HG03521 (cell line): ENCODE measurements around the gene RAB20.
"Not testable (repeated sequence)": the region's sequence is repeated elsewhere in the genome, so short reads cannot be mapped to it uniquely, and the experiment has no call there.

Experiments
- ATAC-seq: cut with Tn5 transposase; IDR thresholded peaks from one replicate; pipeline ENCODE4 v1.9.1; 2021; ENCODE audit warnings: mild to moderate bottlenecking, moderate library complexity; ENCODE audit not compliant: unreplicated experiment

Gene RAB20

DNA sequence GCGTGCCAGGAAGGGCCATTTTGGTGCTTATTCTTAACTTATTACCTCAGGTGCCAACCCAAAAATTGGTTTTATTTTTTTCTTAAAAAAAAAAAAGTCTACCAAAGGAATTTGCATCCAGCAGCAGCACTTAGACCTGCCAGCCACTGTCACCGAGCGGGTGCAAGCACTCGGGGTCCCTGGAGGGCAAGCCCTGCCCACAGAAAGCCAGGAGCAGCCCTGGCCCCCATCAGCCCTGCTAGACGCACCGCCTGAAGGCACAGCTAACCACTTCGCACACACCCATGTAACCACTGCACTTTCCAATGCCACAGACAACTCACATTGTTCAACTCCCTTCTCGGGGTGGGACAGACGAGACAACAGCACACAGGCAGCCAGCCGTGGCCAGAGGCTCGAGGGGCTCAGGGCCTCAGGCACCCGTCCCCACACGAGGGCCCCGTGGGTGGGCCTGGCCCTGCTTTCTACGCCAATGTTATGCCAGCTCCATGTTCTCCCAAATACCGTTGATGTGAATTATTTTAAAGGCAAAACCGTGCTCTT is 49.3 kb downstream of the RAB20 start:
- no peak for ATAC-seq

DNA sequence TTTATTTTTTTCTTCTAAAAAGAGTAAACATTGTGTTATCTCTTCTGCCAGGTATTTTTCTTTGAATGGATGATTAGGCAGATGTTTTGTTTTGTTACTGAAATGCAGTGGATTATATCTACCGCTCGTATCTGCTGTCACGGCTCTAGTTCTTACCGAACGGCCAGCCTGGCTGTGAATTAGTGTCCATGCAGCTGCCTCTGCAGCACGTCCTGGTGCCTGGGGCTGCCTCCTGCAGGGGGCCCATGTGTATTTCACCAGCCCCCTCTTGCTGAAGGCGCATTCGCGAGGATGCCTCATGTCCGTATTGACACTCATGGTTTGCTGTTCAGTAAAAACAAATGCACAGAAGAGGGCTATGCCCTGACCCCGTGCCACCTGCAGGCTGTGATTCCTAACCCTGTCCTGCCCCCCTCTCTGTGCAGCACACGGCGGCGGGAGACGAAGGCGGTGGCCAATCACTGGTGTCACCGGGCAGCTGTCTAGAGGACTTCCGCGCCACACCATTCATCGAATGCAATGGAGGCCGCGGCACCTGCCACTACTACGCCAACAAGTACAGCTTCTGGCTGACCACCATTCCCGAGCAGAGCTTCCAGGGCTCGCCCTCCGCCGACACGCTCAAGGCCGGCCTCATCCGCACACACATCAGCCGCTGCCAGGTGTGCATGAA is 49.9 kb downstream of the RAB20 start:
- no peak for ATAC-seq

DNA sequence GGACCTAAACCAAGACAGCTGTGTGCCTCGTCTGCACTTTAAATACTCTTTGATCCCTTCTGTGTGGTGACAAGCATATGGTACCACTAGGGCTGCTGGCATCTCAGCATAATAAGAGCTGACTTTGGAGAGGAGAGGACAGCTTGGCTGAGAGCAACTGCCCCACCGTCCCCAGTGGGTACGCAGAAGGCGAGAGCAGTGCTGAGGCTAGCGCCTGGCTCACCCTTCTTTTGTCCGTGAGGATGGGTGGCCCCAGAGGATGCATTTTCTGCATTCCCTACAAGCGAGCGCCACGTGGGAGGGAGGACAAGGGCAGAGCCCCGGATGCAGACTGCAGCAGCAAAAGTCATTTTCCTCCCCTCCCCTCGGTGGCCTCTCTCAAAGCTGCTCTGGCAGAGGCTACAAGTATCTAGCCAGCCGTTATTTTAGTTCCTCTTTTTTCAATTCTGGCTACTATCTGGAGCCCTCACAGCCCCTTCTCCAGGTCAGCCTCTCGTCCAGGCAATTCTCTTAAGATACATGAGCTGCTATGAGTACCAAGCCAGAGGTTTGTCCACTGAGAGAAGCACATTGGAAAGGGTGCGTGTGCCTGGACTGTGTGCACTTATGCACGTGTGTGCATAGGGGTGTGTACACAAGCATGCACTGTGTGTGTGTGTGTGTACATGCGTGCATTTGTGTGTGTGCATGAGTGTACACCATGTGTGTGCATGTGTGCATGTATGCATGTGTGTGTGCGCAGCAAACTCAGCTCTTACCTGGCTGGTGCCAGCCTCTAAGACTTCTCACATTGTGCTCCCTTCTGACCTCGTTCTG is 51.3 kb downstream of the RAB20 start:
- ATAC-seq = no peak

DNA sequence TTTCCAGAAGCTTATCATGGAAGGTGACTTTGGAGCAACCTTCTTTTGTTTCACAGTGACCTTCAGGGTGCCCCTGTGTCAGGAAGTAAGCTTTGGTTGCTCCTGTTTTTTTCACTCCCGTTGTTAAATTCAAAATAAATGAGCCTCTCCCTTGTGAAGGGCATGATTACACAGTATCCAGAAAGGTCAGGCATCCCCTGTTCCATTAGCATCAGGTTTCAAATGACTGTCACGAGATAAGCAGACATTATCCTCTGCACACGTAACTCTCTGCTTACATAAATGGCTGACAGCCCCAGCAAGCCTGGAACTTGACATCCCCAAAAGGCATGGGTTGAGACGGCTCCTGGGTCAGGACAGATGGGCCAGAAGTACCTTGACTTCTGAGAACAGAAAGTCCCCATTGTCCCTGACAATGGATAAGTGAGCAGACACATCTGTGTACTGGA is 52.0 kb downstream of the RAB20 start:
- ATAC-seq = no peak

DNA sequence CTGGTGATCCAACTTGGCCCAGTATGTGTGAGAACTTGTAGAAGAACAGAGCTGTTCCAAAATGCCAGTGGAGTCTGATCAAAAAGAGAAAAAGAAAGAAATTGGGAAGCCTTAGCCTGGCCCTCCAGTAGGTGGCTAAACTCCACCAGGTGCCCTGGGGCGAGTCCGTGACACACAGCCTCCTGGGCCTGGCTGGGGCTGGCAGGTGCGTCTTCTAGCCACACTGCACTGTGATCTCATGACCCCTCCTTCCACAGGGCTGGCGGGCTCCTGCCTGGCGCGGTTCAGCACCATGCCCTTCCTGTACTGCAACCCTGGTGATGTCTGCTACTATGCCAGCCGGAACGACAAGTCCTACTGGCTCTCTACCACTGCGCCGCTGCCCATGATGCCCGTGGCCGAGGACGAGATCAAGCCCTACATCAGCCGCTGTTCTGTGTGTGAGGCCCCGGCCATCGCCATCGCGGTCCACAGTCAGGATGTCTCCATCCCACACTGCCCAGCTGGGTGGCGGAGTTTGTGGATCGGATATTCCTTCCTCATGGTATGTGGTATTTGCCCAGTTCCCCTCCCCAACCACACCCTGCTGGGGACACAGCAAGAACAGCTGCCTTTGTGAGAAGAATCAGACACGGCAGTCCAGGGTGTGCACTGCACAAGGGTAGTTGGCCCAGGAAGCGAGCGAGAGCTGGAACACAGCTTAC is 53.7 kb downstream of the RAB20 start:
- no peak for ATAC-seq

DNA sequence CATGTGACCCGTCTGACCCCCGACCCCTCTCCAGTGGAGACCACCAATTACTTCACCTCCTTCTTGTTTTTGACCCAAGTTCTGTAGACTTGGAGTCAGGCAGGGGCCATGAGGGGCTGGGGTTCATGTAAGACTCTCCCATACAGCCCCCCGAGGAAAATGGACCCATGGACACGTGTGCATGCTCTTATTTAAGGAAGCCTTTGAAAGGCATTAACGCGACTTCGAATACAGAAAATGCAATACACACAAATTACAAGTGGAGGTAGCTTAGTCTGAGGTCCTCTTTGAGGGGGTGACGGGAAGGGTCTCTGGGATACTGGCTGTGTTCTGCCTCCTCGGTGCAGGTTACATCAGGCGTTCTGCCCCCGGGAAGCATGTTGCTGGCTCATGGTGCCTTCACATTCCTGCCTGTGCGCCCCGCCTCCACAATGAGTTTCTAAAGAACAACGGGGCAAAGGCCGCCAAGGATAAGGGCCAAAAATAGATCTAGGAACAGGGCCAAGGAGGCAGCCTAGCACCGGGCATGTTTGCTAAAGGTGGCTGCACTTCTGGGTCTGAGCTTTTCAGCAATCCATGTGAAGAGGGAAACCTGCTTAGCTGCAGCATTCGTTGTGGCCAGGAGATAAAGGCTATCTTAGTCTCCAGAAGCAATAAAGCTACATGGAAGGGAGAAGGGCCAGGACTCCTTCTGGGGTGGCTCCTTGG is 54.5 kb downstream of the RAB20 start:
- no peak for ATAC-seq

DNA sequence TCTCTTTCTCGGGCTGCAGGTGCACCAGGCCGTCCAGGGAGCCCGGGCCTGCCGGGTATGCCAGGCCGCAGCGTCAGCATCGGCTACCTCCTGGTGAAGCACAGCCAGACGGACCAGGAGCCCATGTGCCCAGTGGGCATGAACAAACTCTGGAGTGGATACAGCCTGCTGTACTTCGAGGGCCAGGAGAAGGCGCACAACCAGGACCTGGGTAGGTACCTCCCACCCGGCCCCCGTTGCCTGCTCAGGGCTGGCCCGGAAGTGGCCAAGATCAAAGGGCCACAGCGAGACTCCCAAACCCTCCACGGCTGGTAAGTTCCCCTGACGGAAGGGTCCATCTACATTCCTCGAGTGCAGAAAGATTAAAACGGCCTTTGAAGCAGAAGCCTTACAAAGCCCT is 55.1 kb downstream of the RAB20 start:
- no peak for ATAC-seq

DNA sequence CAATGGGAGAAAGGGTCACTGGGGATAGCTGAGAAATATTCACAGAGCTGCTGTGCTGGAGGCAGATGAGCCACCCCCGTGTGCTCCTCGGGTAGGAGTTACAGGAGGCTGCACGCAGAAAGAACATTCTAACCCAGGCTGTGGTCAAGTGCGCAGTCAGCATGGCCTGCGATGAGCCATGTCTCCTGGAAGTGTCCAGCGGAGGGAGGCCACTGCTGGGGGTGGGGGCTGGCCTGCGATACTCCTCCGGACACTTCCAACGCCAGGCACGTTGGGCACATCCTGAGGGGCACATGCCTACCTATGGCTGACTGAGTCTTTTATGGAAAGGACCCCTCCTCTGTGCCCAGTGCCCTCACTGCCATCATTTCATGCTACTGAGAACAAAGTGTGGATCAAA is 55.9 kb downstream of the RAB20 start:
- ATAC-seq = no peak

DNA sequence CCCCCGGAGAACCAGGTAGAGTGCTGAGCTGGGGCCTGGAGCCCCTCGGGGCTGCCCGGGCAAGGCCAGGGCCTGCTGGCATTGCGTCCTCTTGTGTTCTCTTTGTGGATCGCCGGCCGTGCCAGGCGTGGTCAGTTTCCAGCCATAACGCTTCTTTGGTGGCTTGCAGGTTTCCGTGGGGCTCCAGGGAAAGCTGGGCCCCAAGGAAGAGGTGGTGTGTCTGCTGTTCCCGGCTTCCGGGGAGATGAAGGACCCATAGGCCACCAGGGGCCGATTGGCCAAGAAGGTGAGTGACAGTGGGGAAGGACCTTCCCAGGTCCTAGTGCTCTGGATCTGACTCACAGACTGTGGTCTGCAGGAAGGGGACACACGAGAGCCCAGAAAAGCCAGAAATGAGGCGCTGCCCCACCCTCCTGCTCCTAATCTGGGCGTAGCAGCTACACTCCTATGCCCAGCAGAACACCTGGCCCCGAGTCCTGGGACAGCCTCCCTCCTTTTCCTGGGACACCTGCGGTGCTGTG is 57.5 kb downstream of the RAB20 start:
- ATAC-seq = no peak

DNA sequence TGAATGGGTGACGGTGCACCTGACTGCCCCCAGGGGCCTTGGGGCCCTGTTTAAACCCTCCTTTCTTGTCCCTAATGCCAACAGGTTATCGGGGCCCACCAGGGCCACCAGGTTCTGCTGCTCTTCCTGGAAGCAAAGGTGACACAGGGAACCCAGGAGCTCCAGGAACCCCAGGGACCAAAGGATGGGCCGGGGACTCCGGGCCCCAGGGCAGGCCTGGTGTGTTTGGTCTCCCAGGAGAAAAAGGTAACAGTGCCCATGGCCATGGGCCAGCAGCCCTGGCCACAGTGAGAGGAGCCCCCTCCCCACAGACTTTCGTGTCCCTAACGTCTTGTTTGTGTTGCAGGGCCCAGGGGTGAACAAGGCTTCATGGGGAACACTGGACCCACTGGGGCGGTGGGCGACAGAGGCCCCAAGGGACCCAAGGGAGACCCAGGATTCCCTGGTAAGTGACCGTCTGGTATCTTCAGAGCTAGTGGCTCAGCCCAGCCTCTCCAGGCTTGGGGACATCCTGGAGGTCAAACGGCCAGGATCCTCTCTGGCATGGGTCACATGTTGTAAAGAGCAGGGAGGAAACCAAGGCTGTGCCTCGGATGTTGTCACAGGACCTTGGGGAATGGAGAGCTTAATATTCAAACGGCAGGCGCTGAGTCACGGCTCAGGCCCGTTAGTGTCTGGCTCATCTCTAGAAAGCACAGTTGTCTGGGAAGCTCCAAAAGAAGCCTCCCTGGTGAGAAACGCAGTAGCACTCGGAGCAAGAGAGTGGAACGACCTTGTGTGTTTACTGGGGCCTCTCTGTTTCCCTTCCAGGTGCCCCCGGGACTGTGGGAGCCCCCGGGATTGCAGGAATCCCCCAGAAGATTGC is 58.3 kb downstream of the RAB20 start:
- ATAC-seq = no peak

DNA sequence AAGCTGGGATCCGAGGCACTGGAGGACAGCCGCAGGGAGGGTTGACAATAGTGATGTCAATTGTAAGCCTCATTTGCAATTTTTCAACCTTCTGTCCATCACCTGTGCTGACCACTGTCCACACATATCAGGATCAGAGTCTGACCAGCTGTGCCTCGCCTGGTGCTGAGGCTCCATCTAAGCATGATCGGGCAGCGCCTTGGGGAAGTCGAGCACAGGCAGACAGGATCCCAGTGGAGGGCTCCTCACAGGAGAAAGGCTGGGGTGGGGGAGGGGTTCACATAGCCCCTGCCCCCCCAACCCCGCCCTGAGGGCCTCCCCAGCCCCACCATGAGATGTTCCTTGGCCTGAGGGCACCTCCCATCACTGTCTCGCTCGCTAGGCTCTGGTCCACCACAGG is 60.3 kb downstream of the RAB20 start:
- no peak for ATAC-seq

DNA sequence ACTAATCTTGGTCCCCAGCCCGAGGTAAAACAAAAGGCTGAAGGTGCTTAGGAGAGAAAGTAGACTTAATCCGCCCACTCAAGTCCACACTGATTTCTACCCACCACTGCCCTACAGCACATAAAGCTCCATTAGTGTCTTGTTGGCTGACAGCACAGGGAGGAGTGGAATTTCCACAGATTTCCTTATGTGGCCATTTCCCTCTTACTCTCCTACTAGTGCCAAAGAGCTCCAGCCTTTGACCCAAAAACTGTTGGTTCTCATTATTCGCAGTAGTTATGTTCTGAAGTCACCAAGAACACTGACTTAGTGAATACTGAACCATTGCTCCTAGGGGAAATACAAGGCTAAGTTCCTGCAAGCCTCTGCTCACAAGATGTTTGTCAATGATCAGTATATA is 61.2 kb downstream of the RAB20 start:
- ATAC-seq = no peak

DNA sequence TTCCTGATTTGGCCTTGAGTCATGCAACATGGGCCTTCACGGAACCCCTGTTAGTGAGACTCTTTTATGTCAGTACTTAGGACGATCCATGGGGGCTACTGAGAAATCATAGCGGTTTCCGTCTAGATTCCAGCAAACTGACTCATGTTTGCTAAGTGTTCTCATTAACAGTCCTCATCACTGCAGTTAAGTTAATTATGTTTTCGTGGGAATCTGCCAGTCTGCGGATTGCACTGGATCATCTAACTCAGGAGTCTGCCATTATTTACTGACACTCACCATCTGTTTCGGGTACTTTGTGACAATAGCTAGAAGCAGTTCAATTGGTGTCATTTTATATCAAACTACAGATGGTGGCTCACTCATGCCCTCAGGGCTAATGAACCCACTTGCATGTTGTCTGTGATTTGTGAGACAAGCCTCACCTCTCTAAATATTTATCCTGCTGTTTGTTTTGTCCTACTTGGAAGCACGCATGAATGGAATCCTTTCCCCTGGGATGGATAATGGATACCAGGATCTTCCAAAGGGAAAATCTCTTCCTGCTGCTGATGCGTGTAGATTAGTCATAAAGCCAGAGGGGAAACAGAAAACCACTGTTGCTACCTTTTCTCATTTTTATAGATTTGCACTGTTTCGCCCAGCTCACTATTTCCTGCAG is 61.8 kb downstream of the RAB20 start:
- no peak for ATAC-seq

DNA sequence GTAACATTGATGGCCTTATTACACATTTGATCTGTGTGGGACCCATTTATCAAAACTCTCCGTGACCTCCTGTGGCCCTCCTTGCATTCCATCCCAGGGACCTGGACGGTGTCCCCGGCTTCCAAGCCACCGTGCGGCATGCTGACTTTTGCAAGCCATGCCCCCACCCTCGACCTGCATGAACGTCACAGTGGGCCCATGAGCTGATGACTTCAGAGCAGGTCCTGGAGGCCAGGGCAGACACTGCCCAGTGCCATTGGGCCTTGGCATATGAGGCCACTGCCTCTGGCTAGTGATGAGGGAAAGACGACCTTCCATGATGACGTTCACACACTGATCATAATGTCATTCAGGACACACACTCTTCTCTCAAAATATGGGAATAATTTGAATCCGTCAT is 62.8 kb downstream of the RAB20 start:
- ATAC-seq = no peak

DNA sequence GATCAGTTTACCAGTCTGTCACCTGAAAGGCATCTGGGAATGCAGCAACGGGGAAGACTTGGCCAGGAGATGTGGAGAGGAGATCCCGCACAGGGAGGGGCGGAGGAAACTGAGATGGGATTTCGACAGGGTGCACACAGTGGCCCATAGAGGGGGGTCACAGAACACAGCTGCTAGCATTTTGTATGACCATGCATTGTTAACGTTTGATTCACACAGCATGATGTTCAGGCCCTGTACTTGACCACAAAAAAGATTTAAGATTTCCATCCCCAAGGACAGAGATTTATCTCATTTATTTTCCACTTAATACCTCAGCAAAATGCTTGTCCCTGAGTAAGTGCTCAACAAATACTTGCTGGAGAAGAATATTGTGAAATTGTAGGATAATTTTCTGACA is 63.2 kb downstream of the RAB20 start:
- ATAC-seq = no peak

DNA sequence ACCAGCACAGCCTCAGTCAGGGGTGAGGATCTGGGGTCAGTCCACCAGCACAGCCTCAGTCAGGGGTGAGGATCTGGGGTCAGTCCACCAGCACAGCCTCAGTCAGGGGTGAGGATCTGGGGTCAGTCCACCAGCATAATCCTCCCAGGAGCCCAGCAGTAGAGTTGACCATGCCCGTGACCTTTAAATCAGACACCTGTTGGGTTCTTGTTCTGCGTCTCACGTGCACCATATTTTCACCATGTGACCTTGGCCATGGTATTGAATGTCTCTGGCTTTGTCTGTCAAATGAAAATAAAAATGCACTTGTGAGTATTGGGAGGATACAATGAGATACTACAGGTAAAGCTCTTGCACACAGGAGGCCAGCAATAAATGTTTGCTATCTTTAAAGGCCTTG is 63.6 kb downstream of the RAB20 start:
- ATAC-seq = not testable (repeated sequence)

DNA sequence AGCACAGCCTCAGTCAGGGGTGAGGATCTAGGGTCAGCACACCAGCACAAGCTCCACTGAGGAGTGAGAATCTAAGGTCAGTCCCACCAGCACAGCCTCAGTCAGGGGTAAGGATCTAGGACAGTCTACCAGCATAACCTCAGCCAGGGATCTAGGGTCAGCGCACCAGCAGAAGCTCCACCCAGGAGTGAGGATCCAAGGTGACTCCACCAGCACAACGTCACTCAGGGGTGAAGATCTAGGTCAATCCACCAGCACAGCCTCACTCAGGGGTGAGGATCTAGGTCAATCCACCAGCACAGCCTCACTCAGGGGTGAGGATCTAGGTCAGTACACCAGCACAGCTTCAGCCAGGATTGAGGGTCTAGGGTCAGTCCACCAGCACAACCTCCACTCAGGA is 64.5 kb downstream of the RAB20 start:
- ATAC-seq = no peak

DNA sequence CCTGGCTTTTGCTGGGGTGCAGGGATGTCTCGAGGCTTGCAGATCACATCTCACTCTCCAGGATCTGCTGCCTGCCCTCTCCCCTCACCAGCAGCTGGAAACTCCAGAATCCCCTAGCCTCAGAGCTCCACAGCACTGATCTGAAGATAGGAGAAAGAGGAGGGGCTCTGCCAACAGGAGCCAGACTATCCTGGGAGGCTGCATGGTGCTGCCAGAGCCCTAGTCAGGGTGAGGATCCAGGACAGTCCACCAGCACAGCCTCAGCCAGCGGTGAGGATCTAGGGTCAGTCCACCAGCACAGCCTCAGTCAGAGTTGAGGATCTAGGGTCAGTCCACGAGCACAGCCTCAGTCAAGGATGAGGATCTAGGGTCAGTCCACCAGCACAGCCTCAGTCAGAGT is 65.2 kb downstream of the RAB20 start:
- ATAC-seq = no peak

DNA sequence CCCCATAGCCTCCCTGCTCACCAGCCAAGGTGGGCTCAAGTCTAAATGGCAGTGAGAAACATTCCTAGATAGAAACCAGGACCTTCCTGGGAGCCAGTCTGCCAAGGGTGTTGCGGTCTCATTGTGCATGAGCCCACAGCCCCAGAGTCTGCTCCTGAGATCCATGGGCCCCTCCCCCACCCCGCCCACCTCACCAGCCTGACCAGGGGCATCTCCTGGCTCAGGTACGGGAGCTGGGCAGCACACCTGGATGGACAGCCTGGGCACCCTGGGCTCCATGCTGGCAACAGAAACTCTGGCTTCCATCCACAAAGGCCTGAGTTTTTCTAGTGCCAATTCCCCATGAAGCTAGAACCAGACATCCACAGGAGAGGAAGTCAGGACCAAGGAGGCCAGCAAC is 65.6 kb downstream of the RAB20 start:
- ATAC-seq = no peak
